Measurements from ENCODE around the gene TSGA10IP.

The TSGA10IP gene

GRCh38 chr11:65992056-65992455 lies 46.8 kb downstream of the TSGA10IP start:
- TF ChIP-seq, protein P1, sequence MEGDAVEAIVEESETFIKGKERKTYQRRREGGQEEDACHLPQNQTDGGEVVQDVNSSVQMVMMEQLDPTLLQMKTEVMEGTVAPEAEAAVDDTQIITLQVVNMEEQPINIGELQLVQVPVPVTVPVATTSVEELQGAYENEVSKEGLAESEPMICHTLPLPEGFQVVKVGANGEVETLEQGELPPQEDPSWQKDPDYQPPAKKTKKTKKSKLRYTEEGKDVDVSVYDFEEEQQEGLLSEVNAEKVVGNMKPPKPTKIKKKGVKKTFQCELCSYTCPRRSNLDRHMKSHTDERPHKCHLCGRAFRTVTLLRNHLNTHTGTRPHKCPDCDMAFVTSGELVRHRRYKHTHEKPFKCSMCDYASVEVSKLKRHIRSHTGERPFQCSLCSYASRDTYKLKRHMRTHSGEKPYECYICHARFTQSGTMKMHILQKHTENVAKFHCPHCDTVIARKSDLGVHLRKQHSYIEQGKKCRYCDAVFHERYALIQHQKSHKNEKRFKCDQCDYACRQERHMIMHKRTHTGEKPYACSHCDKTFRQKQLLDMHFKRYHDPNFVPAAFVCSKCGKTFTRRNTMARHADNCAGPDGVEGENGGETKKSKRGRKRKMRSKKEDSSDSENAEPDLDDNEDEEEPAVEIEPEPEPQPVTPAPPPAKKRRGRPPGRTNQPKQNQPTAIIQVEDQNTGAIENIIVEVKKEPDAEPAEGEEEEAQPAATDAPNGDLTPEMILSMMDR (IDR thresholded peaks at IDR 0.05; ENCODE audit: low read depth, low read length), result no peak
- TF ChIP-seq MYC (IDR thresholded peaks at IDR 0.05; ENCODE audit: low read depth, low read length) (no peak), POLR2A (IDR thresholded peaks at IDR 0.05; ENCODE audit: extremely low read depth, insufficient read length) (no peak)
- TF ChIP-seq, protein P2, sequence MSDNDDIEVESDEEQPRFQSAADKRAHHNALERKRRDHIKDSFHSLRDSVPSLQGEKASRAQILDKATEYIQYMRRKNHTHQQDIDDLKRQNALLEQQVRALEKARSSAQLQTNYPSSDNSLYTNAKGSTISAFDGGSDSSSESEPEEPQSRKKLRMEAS (IDR thresholded peaks at IDR 0.05; ENCODE audit: low read depth, low read length), result no peak
- H3K4me3 ChIP-seq (ENCODE audit: low read depth, low read length), result no peak overlapping the region
- no peak for DNase-seq (ENCODE audit: low read depth)

- TF ChIP-seq, protein P2 (IDR thresholded peaks at IDR 0.05; ENCODE audit: low read depth, low read length), result no peak
- no peak for TF ChIP-seq POLR2A (IDR thresholded peaks at IDR 0.05; ENCODE audit: extremely low read depth, insufficient read length)
- TF ChIP-seq, protein P1 (IDR thresholded peaks at IDR 0.05; ENCODE audit: low read depth, low read length), result no peak
- TF ChIP-seq MYC (IDR thresholded peaks at IDR 0.05; ENCODE audit: low read depth, low read length), result no peak
- no peak overlapping the region for H3K4me3 ChIP-seq (ENCODE audit: low read depth, low read length)
- DNase-seq (ENCODE audit: low read depth), result peak; percentile 44
Measured at GRCh38 chr11:65997286-65997685, 52.0 kb downstream of the TSGA10IP start.

DNA sequence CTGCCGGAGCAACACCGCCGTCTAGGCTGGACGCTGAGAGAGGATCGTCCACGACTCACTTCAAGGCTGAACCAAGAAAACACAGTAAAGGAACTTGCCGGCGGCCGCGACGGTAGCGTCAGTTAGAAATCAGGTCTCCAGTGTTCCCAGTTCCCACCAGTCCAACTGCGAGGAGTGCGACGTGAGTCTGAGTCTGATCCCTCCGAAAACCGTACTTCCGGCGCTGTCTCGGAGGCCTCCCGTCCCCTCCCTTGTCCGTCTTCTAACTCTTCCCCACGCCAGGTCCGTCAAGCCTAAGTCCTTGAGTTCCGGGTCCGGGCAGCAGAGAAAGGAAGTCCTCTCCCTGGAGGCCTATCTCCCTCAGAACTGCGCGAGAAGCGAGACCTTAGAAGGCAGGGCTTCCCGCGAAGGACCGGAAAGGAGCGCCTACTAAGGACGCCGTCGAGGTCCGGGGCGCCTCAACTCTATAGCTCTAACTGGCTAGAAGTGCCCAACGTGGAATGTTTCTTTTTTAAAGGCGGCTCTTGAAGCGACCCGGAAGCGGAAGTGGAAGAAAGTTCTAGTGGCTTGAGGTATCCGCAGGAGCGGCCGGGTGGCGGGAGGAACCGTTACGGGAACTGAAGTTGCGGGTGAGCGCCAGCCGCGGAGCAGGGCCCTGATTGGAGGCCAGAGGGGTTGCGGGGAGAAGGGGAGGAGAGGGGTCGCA lies 56.8 kb downstream of the TSGA10IP start, which contains the start of the genes BANF1 and EIF1AD:
TSS of gene BANF1 (plus strand) at position 562 of the 706 bp plus-strand sequence. CDS start 748 bp downstream, outside the sequence.
TSS of gene EIF1AD (minus strand) at position 216 of the 706 bp plus-strand sequence. CDS start 1,768 bp downstream, outside the sequence.
- DNase-seq (ENCODE audit: low read depth), result peak; percentile 100
- H3K4me3 ChIP-seq (ENCODE audit: low read depth, low read length), result peak within 1 kb of the TSS; percentile 93
- TF ChIP-seq, protein P1 (IDR thresholded peaks at IDR 0.05; ENCODE audit: low read depth, low read length), result no peak
- TF ChIP-seq POLR2A (IDR thresholded peaks at IDR 0.05; ENCODE audit: extremely low read depth, insufficient read length) (peak; percentile 86), MYC (IDR thresholded peaks at IDR 0.05; ENCODE audit: low read depth, low read length) (peak; percentile 91)
- TF ChIP-seq, protein P2 (IDR thresholded peaks at IDR 0.05; ENCODE audit: low read depth, low read length), result peak; percentile 79

- TF ChIP-seq, protein P1 (IDR thresholded peaks at IDR 0.05; ENCODE audit: low read depth, low read length), result no peak
- TF ChIP-seq POLR2A (IDR thresholded peaks at IDR 0.05; ENCODE audit: extremely low read depth, insufficient read length), result no peak
- TF ChIP-seq, protein P2 (IDR thresholded peaks at IDR 0.05; ENCODE audit: low read depth, low read length), result no peak
- TF ChIP-seq MYC (IDR thresholded peaks at IDR 0.05; ENCODE audit: low read depth, low read length), result no peak
- DNase-seq (ENCODE audit: low read depth), result no peak
- H3K4me3 ChIP-seq (ENCODE audit: low read depth, low read length), result peak overlapping the region; percentile 93
Measured at GRCh38 chr11:66002648-66003225, 57.5 kb downstream of the TSGA10IP start.

DNA sequence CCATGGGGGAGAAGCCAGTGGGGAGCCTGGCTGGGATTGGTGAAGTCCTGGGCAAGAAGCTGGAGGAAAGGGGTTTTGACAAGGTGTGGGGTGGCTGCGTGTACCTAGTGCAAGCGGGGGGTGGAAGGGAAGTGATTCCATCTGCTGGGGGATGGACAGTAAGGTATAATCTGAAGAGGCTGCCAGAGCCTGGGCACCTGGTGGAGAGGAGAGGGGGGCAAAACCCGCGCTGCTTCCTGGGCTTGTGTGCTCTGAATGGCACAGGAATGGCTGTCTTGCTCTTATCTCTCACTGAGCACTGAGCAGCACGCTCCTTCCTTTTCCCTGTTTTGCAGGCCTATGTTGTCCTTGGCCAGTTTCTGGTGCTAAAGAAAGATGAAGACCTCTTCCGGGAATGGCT lies 58.0 kb downstream of the TSGA10IP start:
- TF ChIP-seq, protein P1 (IDR thresholded peaks at IDR 0.05; ENCODE audit: low read depth, low read length), result no peak
- TF ChIP-seq POLR2A (IDR thresholded peaks at IDR 0.05; ENCODE audit: extremely low read depth, insufficient read length) (no peak), MYC (IDR thresholded peaks at IDR 0.05; ENCODE audit: low read depth, low read length) (no peak)
- TF ChIP-seq, protein P2 (IDR thresholded peaks at IDR 0.05; ENCODE audit: low read depth, low read length), result no peak
- DNase-seq (ENCODE audit: low read depth), result no peak
- H3K4me3 ChIP-seq (ENCODE audit: low read depth, low read length), result peak overlapping the region; percentile 93

Measured in NB4 (cell line).